AG09319 (cell line): Measurements from ENCODE around the gene MRPL12.

Experiments
- DNase-seq: peaks from one replicate; pipeline ENCODE4 v3.0.0-alpha.2; 2010; ENCODE audit warnings: low read depth; ENCODE audit errors: extremely low read depth
- TF ChIP-seq, protein P1 (sequence below): IDR thresholded peaks from 2 replicates; pipeline ENCODE4 v1.5.1; 2011; ENCODE audit warnings: low read depth, mild to moderate bottlenecking, inconsistent platforms, low read length, moderate library complexity

The MRPL12 gene

GRCh38 chr17:81683208-81683583 is 20.0 kb upstream of the MRPL12 start:
- DNase-seq: no peak
- TF ChIP-seq, protein P1, sequence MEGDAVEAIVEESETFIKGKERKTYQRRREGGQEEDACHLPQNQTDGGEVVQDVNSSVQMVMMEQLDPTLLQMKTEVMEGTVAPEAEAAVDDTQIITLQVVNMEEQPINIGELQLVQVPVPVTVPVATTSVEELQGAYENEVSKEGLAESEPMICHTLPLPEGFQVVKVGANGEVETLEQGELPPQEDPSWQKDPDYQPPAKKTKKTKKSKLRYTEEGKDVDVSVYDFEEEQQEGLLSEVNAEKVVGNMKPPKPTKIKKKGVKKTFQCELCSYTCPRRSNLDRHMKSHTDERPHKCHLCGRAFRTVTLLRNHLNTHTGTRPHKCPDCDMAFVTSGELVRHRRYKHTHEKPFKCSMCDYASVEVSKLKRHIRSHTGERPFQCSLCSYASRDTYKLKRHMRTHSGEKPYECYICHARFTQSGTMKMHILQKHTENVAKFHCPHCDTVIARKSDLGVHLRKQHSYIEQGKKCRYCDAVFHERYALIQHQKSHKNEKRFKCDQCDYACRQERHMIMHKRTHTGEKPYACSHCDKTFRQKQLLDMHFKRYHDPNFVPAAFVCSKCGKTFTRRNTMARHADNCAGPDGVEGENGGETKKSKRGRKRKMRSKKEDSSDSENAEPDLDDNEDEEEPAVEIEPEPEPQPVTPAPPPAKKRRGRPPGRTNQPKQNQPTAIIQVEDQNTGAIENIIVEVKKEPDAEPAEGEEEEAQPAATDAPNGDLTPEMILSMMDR: no peak

DNA sequence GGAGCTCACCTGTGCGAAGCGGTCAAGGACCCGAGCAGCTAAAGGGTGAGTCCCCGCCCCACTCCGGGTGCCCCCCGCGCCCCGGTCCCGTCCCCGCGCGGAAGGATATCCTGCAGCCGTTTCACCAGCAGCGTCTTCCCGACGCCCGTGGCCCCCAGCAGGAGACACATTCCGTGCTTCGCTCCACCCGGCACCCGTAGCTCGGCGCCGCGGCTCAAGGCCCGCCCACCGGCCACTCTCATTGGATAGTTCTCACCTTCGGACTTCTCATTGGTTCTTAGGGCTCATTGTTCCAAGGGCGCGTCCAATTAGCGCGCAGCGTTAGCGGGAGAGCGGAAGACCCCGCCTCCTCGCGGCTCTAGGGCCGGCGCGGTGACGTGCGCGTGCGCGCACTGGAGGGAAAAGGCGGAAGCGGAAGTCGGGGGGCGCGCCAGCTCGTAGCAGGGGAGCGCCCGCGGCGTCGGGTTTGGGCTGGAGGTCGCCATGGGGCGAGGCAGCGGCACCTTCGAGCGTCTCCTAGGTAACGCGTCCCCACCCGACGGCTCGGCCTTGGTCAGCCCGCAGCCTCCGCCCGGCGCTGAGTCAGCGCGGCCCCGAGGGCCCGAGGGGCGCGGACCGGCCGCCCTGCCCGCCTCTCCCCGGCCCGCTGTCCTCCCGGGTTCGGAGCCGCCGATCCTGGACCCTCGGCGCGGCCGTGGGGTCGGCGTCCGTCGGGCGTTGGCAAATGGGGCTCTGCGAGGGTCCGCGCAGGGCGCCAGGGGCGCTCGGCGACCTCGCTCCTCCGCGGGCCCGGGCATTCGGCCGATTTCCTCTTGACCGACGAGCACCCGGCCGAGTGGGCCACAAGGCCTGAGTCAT is 19.4 kb upstream of the MRPL12 start, which contains the start of the genes ARL16 and HGS:
Gene ARL16 (minus strand): TSS at position 214 of the 858 bp plus-strand sequence. CDS start 44 bp downstream, at position 170.
Gene HGS (plus strand): TSS at position 428 of the 858 bp plus-strand sequence. CDS start 56 bp downstream, at position 484.
- TF ChIP-seq, protein P1: no peak
- DNase-seq: peak; percentile 98

DNA sequence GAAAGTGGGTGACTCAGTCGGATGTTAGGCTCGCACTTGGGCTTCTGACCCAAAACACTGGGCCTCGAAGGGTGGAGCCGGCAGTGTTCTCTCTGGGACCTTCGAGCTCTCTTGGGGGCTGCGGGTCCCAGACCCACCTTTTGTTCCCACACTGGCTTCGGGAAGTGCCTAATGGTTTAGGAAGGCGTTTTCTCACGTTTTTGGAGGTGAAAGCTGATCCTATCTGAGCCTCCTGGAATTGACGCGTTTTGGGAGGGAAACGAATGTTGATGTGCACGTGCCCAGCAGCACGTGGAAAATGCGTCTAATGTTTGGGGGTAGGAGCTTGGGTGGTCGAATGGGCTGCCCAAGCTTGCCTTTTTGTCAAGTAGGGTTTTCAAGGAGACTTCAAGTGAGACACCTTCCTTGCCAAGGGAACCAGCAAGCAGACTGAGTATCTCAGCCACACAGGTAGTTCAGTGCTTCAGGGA is 18.7 kb upstream of the MRPL12 start:
- peak; percentile 34 for DNase-seq

GRCh38 chr17:81685108-81685507 is 18.1 kb upstream of the MRPL12 start:
- DNase-seq: no peak
- TF ChIP-seq, protein P1: no peak

More for the DNA sequence above, 18.7 kb upstream of the MRPL12 start:
- TF ChIP-seq, protein P1: no peak

- TF ChIP-seq, protein P1: no peak
- DNase-seq: no peak
Observed at GRCh38 chr17:81686614-81687013, 16.6 kb upstream of the MRPL12 start.

DNA sequence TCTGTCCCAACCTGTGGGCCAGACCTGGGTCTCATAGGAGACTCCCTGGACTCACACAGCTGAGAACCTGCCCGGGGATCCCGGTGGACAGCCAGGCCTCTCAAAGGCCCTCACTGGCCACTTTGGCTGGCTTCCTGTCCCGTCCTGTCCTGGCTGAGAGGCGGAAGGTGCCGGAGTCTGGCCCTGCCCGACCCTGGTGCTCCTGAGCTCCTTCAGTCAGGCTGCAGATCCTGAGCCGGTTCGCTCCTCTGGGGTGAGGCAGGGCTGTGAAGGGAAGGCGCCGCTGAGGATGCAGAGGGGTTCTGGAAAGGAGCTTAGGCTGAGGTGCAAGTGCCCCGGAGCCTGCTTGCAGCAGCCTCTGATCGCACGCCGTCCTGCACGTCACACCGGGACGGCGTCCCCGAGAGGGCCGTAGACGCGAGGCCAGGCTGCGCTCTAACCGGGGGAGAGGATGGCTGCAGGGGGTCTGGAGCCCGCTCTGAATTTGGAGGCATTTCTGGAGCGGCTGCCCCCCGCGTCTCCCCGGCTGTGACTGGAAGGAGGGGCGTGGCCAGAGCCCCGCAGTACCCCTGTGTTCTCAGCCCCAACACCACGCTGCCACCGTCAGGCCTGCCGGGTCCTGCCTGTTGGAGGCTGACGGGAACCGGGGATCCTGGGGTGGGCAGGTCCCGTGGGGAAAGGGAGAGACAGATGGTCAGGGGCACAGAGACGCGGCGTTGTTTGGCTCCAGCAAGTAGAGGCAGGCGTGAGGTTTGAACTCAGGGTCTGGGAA is 15.2 kb upstream of the MRPL12 start:
- TF ChIP-seq, protein P1: no peak
- DNase-seq: no peak
